Stimulated activated CD4-positive, alpha-beta T cell treated with anti-CD3 and anti-CD28 coated beads, Interleukin-2, amount 100 ng/mL, for 24 hours (primary cell): ENCODE measurements around the gene ZNF277.

Experiments used
- DNase-seq, 2 donors: peaks; one replicate each; pipeline ENCODE4 v3.0.0-alpha.2; 2020

Gene ZNF277

DNA sequence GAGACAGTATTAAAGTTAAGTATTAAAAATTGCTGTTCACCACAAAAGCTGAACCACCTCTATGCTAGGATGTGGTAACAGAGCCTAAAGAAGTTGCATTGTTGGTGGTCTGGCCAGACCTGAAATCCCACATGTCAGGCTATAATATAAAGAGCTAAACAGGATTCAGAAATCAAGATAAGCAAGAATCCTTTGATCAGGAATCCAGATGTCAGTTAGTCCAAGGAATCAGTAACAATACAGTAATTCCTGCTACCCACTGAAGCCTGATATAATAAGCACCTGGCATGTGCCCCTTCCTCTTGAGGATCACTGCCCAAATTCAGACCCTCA is 48.9 kb downstream of the ZNF277 start:
- DNase-seq: no peak

DNA sequence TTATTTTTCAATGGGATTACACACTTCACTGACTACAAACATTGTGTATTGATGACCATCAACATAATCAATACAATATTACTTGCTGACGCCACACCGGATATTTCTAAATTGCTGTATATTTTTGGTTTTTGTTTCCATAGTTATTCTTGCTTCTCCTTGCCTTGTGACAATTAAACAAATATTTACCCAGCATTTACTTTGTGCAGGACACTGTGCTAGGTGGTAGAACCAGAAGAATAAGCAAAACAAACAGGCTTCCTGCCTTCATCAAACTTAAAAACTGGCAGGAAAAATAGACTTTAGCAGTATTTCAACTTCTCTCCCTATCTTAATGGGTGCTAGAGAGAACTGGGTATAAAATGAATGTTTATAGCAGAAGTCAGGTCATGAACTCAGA is 50.6 kb downstream of the ZNF277 start:
- no peak for DNase-seq

DNA sequence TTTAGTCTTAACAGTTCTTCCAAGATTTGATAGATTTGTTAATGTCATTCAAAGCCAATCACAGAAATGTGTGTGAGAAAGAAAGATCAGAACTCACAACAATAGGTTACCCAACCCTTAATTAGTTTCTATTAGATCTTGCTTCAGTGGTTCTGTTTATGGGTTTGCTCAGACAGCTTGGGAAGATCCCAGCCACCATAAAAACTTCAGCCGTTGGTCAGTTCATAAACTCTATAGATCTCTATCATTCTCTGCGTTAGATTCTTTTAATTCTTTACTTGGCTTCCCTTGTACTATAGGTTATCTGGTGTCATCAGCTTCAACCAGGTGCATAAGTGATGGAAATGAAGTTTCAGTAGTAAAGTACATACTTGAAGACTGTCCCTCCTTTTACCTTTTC is 54.4 kb downstream of the ZNF277 start:
- DNase-seq: no peak

DNA sequence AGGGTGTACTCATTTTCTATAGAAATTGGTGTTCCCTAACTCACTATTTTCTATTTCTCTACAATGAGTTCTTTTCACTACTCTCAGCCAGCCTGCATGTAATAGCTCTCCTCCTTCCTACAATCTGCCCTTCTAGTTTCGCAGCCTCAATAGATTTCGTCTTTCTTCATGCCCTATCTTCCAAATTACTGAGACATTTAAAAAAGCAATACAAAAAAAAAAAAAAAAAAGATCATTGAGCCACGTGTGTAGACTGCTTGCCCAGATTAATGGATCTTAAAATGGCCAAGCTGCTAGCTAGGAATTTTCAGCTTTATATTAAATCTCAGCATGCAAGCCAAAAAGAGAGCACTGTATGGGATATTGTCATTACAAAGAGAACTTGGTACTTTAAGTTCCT is 55.5 kb downstream of the ZNF277 start:
- no peak for DNase-seq

DNA sequence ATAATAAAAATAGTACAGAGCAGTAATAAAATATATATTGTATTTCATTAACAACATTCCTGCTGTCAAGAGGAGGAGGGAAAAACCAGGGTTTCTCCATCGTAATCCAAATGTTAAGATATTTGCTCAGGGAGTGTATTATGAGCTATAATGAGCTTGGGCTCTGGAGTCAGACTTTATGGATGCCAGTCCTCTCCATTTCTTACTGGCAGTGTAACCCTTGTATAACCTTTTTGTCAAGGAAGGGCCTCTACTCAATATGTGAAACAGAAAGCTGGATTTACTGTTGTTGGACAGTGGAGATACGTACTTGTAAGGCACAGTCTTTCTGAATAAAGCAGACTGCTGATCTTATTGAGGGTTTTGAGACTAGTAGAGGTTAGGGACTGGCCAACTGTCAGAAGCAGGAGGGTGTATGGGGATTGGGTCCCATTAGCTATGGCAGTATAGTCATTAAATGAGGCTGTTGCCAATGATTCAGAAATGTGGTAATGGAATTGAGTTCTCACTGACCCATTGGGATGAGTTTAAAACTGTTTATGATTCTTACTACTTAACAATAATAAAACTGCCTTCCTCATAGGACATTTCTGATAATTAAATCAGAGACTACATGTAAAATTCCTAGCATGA is 56.5 kb downstream of the ZNF277 start:
- DNase-seq: no peak

DNA sequence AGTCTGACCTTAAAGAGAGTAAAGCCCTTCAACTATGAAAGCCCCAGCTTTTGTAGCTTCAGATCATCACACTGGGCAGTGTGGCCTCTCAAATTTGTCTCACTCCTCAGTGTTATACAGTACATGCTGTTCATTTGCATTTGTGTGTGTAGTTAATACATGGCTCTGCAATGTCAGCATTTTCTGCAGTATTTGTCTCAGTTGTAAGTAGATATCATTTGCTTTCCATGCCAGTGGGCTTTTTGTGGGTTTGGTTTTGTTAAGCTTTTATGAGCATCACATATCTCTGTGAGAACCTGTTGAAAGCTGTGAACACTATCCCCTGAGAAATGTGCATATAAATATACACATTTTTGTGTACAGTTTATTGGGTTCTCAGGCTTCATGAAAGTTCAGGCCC is 57.0 kb downstream of the ZNF277 start:
- DNase-seq: no peak

DNA sequence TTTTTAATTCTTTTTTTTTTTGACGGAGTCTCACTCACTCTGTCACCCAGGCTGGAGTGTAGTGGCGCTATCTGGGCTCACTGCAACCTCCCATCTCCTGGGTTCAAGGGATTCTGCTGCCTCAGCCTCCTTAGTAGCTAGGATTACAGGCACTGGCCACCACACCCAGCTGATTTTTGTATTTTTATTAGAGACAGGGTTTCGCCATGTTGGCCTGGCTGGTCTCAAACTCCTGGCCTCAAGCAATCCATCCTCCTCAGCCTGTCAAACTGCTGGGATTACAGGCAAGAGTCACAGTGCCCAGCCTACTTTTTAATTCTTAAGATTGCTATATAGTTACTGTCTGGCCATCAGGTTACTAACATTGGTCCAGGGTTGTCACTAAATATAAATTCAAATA is 59.6 kb downstream of the ZNF277 start:
- no peak for DNase-seq

DNA sequence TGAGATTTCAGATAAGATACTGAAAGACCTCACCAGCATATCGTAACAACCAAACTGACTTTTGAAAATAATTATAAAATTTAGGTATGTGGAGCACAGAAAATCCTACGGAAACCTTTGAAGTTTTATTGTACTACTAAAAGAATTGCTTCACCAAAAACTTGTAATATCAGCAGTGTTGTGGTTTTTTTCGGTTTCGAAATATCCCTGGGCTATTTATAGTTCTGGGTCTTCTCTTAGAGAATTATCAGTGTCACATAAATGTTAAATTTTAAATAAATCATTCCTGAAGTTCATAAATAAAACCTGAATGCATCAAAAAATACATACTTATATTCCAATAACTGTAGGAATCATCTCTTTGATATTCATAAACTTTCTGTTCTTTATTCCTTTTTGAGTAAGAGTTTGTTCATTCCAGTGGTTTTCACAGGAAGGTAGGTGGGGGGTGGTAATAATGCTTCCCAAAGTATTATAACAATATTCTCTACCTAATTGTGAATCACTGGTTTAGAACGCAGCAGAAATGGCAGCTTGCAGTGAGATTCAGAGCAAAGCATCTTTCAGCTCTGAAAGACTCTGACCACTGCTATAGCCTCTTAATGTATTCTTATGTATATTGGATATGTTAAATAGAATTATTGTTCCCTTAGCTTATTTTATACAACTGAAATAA is 60.2 kb downstream of the ZNF277 start:
- DNase-seq: no peak

DNA sequence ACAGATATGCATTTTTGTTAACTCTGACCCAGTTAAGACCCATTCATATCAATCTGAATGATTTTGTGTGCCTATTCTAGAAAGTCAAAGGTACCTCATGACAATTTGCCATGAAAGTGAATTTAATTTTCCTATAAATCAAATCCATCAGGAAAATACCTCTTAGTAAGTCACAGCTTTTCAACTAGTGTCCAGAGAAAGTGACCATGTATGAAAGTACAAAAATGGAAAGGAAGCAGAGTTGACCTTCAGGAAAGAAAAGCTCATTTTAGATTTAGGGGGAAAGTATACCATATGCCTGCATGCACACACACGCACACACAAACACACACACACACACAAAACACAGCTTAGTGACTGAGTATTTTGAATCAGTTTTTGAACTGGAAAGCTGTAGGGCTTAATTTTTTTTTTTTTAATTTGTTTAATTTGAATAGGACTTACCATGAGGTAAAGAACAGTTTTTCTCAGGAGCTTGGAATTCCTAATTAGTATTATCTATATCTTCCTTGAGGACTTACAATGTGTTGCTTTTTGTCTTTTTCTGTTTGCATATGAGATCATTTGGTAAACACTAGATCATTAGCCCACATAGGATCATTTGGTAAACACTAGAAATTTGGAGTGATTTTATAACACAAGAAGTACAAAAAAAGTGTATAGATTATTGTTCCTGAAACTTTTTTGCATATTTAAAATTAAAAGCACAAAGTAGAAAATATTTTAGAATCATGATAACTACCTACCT is 61.6 kb downstream of the ZNF277 start:
- no peak for DNase-seq

DNA sequence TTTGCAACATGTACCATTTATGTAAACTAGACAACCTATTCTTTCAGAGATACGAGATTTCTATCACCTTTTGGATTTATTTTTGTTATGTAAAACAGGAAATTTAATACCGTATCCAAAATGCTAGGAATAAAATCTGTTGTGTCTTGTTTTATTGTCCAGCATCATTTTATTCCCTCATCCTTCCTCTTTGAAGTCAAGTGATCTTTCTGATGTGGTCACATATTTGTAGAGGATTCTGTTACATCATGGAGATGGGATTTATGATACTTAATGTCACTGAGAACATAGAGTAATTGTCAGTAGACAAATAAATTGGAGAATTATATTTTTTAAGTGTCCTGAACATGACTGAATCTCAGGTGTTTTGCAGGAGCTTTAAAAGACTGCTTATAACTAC is 64.7 kb downstream of the ZNF277 start:
- no peak for DNase-seq

DNA sequence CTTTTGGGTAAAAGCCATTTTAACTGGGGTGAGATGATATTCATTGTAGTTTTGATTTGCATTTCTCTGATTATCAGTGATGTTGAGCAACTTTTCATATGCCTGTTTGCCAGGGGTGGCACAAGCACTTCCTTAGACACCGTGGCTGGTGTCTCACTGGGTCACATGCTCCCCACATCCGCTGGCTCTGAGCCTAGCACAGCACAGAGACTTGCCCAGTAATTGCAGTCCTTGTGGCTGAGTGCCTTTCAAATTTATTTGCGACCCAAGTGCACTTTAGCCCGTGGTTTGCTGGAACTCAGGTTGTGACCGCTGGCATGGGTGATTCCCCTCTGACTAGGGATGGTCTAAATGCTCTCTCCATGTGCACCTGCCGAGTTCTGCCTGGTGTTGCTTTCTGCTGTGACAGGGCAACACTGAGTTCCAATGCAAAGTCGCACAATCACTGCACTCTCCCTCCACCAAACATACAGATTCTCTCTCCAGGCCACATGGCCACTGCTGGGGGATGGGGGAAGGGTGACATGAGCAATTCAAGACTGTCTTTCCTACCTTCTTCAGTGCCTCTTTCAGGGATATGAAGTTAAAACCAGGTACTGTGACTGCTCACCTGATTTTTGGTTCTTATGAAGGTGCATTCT is 66.5 kb downstream of the ZNF277 start:
- DNase-seq: no peak

DNA sequence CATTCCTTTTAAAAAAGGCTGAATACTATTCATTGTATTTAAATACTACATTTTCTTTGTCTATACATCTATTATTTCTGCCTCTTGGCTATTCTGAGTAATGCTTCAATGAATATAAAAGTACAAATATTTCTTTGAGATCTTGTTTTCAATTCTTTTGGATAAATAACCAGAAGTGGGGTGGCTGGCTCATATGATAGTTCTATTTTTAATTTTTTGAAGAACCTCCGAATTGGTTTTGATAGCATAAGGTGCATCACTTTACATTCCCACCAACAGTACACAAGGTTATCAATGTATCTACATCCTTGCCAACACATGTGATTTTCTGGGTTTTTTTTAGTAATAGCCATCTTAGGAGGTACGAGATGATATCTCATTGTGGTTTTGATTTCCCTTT is 72.5 kb downstream of the ZNF277 start:
- DNase-seq: no peak

DNA sequence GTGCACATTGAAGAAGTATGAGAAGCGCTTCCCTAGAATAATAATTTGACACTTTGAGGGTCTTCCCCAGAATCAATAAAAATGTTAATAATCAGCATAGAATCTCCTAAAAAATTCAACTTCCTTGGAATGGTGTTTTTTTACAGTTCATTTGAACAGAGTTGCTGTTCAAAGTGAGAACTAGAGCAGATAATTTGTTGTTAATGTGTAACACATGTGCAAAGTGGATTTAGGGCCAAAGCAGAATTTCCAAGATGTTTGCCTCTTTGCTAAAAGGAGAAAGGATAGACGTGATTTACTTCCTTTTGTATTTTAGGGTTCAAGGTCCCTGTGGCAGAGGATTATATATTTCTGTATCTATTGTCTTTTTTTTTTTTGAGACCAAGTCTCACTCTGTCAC is 73.8 kb downstream of the ZNF277 start:
- no peak for DNase-seq

DNA sequence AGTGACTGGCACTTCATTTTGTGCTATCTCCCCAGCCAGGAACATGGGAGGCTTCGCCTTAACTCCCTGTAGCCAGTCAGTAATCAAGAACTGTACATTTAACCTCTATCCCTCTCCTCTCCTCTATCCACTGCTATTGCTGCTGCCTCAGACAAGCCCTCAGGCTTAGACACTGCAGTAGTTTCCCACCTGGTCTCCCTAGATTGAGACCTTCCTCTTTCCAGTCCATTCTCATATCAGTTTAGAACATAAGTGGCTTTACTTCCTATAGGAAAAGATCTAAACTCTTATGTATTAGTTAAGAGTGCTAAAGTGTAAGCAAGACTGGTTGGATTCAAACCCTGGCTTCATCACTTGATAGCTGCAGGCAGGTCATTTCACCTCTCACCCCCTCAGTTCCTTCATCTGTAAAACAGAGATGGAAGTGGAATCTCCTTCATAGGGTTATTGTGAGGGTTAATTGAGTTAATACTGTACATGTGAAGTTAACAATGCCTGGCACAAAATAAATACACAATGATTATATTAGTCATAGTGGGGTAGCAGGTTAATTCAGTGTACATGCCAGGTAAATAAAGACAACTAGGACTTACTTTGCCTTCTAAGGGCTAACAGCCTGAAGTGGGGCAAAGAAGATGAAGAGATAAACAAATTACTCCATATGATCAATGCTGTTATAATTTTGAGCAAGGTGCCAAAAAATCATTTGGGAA is 76.1 kb downstream of the ZNF277 start:
- no peak for DNase-seq

DNA sequence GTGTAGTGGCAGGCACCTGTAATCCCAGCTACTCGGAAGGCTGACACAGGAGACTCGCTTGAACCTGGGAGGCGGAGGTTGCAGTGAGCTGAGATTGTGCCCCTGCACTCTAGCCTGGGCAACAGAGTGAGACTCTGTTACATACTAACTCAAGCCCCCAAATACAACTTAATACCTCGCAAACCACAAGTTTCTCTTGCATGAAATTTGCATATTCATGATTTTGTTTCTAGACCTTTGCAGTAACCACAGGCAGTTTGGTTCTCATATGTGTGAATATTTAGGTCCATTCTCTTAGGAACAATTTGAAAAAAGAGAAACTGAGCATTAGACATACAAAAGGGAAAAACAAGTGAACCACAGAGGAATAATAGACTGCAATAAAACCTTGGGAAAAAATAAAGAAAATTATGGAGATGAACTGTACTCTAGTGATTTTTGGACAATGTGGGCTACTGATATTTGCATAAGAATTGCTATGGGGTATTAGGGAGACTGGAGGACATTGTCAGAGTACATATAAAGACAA is 77.0 kb downstream of the ZNF277 start:
- no peak for DNase-seq

DNA sequence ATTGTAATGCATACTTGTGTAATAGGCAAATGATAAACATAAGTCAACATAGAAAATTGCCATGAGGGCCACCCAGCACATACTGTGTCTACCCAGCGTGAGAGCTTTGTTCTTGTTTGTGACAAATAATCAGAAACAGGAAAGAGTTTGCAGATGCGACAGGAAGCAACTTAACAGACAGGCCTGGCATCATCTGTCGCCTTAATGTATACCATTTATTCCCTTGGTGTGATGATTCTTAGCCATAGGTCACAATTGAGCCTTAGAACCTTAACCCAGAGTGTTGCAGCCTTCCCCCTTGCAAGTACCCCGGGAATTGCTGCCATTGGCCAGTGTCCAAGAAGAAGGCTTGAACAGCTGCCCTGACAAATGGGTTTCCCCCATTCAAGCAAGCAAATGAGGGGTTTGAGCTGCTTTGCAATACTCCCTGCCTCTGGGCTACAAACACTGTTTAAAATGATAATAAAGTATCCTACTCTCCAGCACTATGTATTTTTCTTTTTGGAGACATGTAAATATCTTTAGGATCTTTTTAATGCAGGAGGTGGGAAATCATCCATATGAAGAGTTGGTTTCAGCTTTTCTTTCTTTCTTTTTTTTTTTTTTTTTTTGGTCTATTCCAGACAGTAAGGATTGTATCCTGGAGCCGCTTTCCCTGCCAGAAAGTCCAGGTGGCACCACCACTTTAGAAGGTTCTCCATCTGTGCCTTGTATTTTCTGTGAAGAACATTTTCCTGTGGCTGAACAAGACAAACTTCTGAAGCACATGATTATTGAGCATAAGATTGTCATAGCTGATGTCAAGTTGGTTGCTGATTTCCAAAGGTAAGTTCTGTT is 80.0 kb downstream of the ZNF277 start:
- DNase-seq: no peak

DNA sequence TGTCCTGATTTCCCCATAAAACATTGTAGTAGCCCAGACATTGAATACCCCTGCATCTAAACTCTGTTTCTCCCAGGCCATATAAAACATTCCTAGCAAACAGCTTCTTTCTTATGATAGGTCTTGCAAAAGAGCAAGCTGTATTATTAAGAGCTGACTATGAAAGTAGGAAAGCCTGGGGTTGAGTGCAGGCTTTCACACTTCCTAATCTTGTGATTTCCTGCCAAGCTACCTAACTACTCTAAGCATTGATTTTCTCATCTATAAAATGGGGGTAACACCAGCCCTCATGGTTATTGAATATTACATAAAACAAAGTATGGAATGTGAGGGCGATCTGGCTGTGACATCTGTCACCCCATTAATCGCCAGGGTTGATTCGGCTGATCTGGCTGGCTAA is 81.8 kb downstream of the ZNF277 start:
- no peak for DNase-seq

DNA sequence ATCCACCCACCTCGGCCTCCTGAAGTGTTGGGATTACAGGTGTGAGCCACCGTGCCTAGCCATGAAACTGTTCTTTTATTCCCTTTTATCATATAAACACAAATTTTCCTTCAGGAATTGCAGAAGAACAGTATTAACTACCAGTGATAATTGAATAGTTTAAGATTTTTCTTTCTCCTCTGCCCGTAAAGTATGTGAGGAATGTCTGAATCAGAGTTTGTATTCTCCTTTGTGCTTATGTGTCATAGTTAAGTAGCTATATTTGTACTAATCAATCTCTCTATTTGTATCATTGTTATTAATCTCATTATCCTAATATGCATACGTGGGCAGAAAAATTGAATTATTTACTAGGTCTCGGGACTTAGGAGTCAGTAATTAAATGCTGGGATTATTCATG is 83.6 kb downstream of the ZNF277 start:
- no peak for DNase-seq

DNA sequence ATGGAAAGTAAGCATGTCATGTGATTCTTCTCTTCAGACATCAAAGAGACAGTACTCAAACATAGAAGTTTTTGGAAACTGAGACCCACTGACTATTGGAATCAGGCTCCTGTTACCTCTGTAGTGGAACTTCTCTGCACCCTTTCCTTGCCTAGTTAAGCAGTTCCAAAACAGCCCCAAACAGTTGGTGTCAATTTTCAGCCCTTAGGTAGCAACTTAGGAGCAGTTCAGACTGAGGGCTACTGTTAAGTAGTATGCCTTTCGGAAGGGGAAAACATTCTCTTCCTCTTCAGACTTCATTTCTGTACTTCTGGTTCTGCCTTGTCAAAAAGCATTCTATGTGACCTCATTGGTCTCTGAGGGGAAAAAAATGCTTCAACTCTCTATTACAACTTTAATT is 85.7 kb downstream of the ZNF277 start:
- no peak for DNase-seq

DNA sequence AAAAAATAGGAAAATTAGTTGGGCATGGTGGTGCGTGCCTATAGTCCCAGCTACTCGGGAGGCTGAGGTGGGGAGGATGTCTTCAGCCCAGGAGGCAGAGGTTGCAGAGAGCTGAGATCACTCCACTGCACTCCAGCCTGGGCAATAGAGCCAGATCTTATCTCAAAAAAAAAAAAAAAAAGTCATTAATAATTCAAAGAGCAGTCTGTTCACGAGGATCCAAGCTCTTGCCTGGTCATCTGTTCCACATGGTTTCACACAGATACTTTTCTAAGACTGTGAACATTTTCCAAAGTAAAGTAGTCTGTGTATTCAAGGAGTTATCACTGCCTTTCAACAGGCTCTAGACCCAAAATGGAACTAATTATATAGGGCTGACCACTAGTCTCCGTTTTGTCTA is 86.9 kb downstream of the ZNF277 start:
- DNase-seq: no peak

DNA sequence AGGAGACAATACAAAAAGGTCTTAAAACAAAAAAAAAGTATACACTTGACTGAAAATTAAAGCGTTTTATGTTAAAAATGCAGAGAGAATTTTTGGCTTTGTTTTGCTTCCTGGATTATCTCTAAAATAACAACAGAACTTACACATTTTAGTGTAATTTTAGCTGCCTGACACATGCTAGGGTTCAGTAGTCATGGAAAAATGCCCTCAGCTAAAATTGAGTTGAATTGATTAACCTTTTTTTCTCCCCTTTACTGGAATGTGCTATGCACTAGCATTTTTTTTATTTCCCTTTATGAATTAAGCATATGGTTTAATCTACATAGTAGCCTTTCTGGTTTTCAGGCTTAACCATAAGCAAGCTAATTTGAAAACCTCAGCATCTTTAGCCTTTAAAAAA is 89.9 kb downstream of the ZNF277 start:
- no peak for DNase-seq

DNA sequence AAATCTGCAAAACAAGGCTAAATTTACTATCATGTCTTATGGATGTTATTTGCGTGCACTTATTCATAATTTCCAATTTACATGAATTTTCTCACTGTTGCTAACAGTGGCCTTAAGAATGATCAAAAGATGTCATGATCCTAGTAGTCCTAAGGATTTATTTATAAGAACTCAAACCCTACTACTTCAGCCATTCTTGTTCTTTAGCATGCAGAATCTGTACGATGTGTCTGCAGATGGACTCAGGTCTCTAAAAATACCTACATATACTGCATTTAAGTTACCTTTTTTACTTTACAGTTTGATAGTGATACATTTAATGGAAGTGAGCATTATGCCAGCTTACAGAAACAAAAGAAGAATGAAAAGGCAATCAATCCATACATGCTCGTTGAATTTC is 91.2 kb downstream of the ZNF277 start:
- no peak for DNase-seq
